Liver (tissue), 3 donors: Measurements from ENCODE around the gene DMD.

Source experiments
- FOXA1 ChIP-seq: IDR thresholded peaks from 2 replicates; pipeline ENCODE4 v1.6.1; 2016; ENCODE audit warnings: antibody characterized with exemption
- GABPA ChIP-seq, 2 donors: IDR thresholded peaks in 1 of 2; conservative IDR thresholded peaks in 1 of 2; 2 replicates each; pipeline ENCODE4 v1.6.1; 2016; ENCODE audit warnings: antibody characterized with exemption in 2 of 2, mild to moderate bottlenecking in 1 of 2, moderate library complexity in 1 of 2
- JUND ChIP-seq, 2 donors: IDR thresholded peaks; 2 replicates each; pipeline ENCODE4 v1.6.1; 2016; ENCODE audit warnings: antibody characterized with exemption in 2 of 2
- YY1 ChIP-seq: IDR thresholded peaks from 2 replicates; pipeline ENCODE4 v1.6.1; 2016; ENCODE audit warnings: antibody characterized with exemption, mild to moderate bottlenecking
- TF ChIP-seq, protein P1 (sequence below): fragments of 150-350 bp; IDR thresholded peaks from 2 replicates; pipeline ENCODE4 v1.5.1; 2017; ENCODE audit warnings: improper control_type of control experiment, low read depth, low read length; ENCODE audit not compliant: missing input control
- TF ChIP-seq, protein P2 (sequence below): IDR thresholded peaks from 2 replicates; pipeline ENCODE4 v1.6.1; 2016; ENCODE audit warnings: antibody characterized with exemption, mild to moderate bottlenecking
- TF ChIP-seq, protein P3 (sequence below): IDR thresholded peaks from 2 replicates; pipeline ENCODE4 v1.6.1; 2016; ENCODE audit warnings: antibody characterized with exemption
- donor health status: healthy.
- donor health status: healthy.

DNA sequence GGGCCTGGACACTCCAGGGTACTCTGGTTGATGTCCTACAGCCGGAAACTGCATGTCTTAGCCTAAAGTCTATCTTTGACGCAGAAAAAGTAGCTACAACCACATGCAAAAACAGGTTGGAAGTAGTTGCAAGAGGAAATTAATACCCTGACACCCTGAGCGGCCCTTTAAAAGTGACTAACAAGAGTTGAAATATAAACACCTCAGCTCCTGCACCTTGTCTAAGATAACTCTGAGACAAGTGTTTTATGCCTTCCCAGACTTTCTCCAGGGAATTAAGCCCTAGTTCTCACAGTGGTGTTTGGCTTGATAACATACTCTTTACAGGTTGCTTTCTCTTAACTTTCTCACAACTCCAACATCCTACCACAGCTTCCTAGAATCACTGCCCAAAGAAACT lies 943.1 kb downstream of the DMD start:
- TF ChIP-seq, protein P1, sequence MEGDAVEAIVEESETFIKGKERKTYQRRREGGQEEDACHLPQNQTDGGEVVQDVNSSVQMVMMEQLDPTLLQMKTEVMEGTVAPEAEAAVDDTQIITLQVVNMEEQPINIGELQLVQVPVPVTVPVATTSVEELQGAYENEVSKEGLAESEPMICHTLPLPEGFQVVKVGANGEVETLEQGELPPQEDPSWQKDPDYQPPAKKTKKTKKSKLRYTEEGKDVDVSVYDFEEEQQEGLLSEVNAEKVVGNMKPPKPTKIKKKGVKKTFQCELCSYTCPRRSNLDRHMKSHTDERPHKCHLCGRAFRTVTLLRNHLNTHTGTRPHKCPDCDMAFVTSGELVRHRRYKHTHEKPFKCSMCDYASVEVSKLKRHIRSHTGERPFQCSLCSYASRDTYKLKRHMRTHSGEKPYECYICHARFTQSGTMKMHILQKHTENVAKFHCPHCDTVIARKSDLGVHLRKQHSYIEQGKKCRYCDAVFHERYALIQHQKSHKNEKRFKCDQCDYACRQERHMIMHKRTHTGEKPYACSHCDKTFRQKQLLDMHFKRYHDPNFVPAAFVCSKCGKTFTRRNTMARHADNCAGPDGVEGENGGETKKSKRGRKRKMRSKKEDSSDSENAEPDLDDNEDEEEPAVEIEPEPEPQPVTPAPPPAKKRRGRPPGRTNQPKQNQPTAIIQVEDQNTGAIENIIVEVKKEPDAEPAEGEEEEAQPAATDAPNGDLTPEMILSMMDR: no peak
- TF ChIP-seq, protein P2, sequence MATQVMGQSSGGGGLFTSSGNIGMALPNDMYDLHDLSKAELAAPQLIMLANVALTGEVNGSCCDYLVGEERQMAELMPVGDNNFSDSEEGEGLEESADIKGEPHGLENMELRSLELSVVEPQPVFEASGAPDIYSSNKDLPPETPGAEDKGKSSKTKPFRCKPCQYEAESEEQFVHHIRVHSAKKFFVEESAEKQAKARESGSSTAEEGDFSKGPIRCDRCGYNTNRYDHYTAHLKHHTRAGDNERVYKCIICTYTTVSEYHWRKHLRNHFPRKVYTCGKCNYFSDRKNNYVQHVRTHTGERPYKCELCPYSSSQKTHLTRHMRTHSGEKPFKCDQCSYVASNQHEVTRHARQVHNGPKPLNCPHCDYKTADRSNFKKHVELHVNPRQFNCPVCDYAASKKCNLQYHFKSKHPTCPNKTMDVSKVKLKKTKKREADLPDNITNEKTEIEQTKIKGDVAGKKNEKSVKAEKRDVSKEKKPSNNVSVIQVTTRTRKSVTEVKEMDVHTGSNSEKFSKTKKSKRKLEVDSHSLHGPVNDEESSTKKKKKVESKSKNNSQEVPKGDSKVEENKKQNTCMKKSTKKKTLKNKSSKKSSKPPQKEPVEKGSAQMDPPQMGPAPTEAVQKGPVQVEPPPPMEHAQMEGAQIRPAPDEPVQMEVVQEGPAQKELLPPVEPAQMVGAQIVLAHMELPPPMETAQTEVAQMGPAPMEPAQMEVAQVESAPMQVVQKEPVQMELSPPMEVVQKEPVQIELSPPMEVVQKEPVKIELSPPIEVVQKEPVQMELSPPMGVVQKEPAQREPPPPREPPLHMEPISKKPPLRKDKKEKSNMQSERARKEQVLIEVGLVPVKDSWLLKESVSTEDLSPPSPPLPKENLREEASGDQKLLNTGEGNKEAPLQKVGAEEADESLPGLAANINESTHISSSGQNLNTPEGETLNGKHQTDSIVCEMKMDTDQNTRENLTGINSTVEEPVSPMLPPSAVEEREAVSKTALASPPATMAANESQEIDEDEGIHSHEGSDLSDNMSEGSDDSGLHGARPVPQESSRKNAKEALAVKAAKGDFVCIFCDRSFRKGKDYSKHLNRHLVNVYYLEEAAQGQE: no peak
- TF ChIP-seq, protein P3, sequence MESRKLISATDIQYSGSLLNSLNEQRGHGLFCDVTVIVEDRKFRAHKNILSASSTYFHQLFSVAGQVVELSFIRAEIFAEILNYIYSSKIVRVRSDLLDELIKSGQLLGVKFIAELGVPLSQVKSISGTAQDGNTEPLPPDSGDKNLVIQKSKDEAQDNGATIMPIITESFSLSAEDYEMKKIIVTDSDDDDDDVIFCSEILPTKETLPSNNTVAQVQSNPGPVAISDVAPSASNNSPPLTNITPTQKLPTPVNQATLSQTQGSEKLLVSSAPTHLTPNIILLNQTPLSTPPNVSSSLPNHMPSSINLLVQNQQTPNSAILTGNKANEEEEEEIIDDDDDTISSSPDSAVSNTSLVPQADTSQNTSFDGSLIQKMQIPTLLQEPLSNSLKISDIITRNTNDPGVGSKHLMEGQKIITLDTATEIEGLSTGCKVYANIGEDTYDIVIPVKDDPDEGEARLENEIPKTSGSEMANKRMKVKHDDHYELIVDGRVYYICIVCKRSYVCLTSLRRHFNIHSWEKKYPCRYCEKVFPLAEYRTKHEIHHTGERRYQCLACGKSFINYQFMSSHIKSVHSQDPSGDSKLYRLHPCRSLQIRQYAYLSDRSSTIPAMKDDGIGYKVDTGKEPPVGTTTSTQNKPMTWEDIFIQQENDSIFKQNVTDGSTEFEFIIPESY: no peak
- no peak for TF ChIP-seq GABPA (IDR thresholded peaks at IDR 0.05 in 1 of 2, conservative IDR thresholded peaks at IDR 0.05 in 1 of 2)
- TF ChIP-seq FOXA1: no peak
- no peak for TF ChIP-seq JUND (IDR thresholded peaks at IDR 0.05)
- TF ChIP-seq YY1: no peak
